ENCODE results near the gene ASB1.

Gene ASB1

GRCh38 chr2:238495422-238495821 is 68.7 kb downstream of the ASB1 start:
- no peak overlapping the region for H3K4me3 ChIP-seq (ENCODE audit: low read depth, low read length)
- no peaks in the 10 kb centered on the region for H3K4me1 ChIP-seq (ENCODE audit: control insufficient read depth, insufficient read depth, low read length)
- H3K27me3 ChIP-seq (ENCODE audit: control insufficient read depth, insufficient read depth, low read length) = no peaks in the 10 kb centered on the region
- H3K36me3 ChIP-seq (ENCODE audit: control insufficient read depth, insufficient read depth, low read length) = no peaks in the 10 kb centered on the region
- H3K9ac ChIP-seq (ENCODE audit: low read depth, low read length) = no peak overlapping the region
- H3K9me3 ChIP-seq (ENCODE audit: control insufficient read depth, insufficient read depth, low read length) = no peaks in the 10 kb centered on the region

GRCh38 chr2:238496756-238497609 is 70.3 kb downstream of the ASB1 start:
- Histone ChIP-seq H3K9me3 (ENCODE audit: control insufficient read depth, insufficient read depth, low read length) (no peaks in the 10 kb centered on the region), H3K27me3 (ENCODE audit: control insufficient read depth, insufficient read depth, low read length) (no peaks in the 10 kb centered on the region), H3K9ac (ENCODE audit: low read depth, low read length) (no peak overlapping the region)

DNA sequence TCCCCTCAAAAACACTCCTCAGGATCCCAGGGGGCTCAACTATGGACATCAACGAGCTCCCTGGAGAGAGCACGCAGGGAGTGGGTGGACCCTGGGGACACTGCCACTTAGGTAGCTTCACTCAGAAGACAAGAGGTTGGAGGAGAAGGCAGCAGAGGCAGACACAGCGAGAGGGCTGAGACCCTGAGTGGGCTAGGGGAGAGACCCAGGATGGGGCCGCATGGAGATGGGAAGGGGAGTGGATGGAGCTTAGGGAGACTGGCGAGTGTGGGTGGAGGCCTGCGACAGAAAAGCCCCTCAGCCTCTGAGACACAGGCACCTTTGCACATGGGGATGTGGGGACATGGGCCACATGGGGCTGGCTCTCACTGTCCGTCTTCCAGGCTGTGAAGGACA is 70.9 kb downstream of the ASB1 start:
- H3K27me3 ChIP-seq (ENCODE audit: control insufficient read depth, insufficient read depth, low read length) = no peaks in the 10 kb centered on the region
- H3K4me1 ChIP-seq (ENCODE audit: control insufficient read depth, insufficient read depth, low read length) = no peaks in the 10 kb centered on the region
- no peak overlapping the region for H3K9ac ChIP-seq (ENCODE audit: low read depth, low read length)
- H3K36me3 ChIP-seq (ENCODE audit: control insufficient read depth, insufficient read depth, low read length) = no peaks in the 10 kb centered on the region
- H3K9me3 ChIP-seq (ENCODE audit: control insufficient read depth, insufficient read depth, low read length) = no peaks in the 10 kb centered on the region
- H3K4me3 ChIP-seq (ENCODE audit: low read depth, low read length) = no peak overlapping the region

More at GRCh38 chr2:238496756-238497609, 70.3 kb downstream of the ASB1 start:
- H3K4me1 ChIP-seq (ENCODE audit: control insufficient read depth, insufficient read depth, low read length) = no peaks in the 10 kb centered on the region
- no peak overlapping the region for H3K4me3 ChIP-seq (ENCODE audit: low read depth, low read length)
- no peaks in the 10 kb centered on the region for H3K36me3 ChIP-seq (ENCODE audit: control insufficient read depth, insufficient read depth, low read length)

DNA sequence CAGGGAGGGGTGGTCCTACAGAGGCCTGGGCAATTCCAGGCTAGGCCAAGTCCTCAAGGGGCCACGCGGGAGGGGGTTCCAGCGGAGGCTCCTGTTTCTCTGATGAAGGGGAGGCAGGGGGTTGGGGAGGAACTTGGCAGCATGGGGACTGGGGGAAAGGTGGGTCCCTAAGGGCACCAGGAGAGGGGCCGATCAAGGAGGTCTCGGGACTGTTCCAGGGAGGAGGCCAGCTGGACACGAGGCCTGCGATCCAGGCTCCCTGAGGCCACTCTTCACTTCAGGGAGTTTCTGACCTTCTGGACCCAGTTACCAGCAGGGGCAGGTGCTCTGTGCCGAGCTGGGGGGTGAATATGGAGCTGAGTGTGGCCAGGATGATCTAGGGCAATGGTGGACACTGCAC is 71.5 kb downstream of the ASB1 start:
- H3K27me3 ChIP-seq (ENCODE audit: control insufficient read depth, insufficient read depth, low read length) = no peaks in the 10 kb centered on the region
- H3K4me1 ChIP-seq (ENCODE audit: control insufficient read depth, insufficient read depth, low read length) = no peaks in the 10 kb centered on the region
- H3K9me3 ChIP-seq (ENCODE audit: control insufficient read depth, insufficient read depth, low read length) = no peaks in the 10 kb centered on the region
- H3K36me3 ChIP-seq (ENCODE audit: control insufficient read depth, insufficient read depth, low read length) = no peaks in the 10 kb centered on the region
- H3K9ac ChIP-seq (ENCODE audit: low read depth, low read length) = no peak overlapping the region
- H3K4me3 ChIP-seq (ENCODE audit: low read depth, low read length) = no peak overlapping the region

DNA sequence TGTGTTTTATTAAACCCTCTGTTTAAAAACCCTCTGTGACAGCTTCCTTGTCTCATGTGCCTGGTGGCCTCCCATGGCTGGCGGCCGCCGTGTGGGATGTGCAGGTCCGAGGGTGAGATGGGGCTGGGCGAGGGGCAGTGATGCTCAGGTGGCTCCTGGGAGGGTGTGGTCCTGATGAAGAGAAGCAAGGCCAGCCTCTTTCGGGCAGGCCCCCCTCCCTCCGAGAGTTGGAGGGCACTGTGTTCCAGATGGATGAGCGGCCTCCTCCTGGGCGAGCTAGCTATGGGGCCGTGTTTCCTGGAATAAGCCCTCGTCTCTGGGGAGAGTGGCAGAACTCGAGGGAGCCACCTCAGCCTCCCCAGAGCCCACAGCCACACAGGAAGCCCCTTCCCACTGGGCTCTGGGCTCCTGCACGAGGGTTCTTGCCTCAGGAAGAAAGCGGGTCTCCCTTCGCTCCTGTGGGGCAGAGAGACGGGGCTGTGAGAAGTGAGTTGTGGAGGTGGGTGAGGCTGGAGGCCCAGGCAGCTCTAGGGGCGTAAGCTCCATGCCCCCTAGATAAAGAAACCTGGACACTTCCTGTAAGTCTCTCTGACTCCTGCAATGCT is 72.1 kb downstream of the ASB1 start:
- Histone ChIP-seq H3K9me3 (ENCODE audit: control insufficient read depth, insufficient read depth, low read length) (no peaks in the 10 kb centered on the region), H3K4me1 (ENCODE audit: control insufficient read depth, insufficient read depth, low read length) (no peaks in the 10 kb centered on the region), H3K9ac (ENCODE audit: low read depth, low read length) (no peak overlapping the region), H3K4me3 (ENCODE audit: low read depth, low read length) (no peak overlapping the region), H3K27me3 (ENCODE audit: control insufficient read depth, insufficient read depth, low read length) (no peaks in the 10 kb centered on the region), H3K36me3 (ENCODE audit: control insufficient read depth, insufficient read depth, low read length) (no peaks in the 10 kb centered on the region)

GRCh38 chr2:238499731-238500580 is 73.2 kb downstream of the ASB1 start:
- Histone ChIP-seq H3K4me3 (ENCODE audit: low read depth, low read length) (no peak overlapping the region), H3K9ac (ENCODE audit: low read depth, low read length) (no peak overlapping the region), H3K9me3 (ENCODE audit: control insufficient read depth, insufficient read depth, low read length) (no peaks in the 10 kb centered on the region), H3K4me1 (ENCODE audit: control insufficient read depth, insufficient read depth, low read length) (no peaks in the 10 kb centered on the region), H3K27me3 (ENCODE audit: control insufficient read depth, insufficient read depth, low read length) (no peaks in the 10 kb centered on the region), H3K36me3 (ENCODE audit: control insufficient read depth, insufficient read depth, low read length) (no peaks in the 10 kb centered on the region)

- Histone ChIP-seq H3K27me3 (ENCODE audit: control insufficient read depth, insufficient read depth, low read length) (no peaks in the 10 kb centered on the region), H3K36me3 (ENCODE audit: control insufficient read depth, insufficient read depth, low read length) (no peaks in the 10 kb centered on the region), H3K4me1 (ENCODE audit: control insufficient read depth, insufficient read depth, low read length) (no peaks in the 10 kb centered on the region), H3K4me3 (ENCODE audit: low read depth, low read length) (no peak overlapping the region), H3K9ac (ENCODE audit: low read depth, low read length) (no peak overlapping the region), H3K9me3 (ENCODE audit: control insufficient read depth, insufficient read depth, low read length) (no peaks in the 10 kb centered on the region)
Observed at GRCh38 chr2:238501311-238501710, 74.6 kb downstream of the ASB1 start.

Measured in iPS-15b (cell line).